Measurements from ENCODE around the gene SH3RF1. TPM values are rescaled to one million over a fixed set of nuclear protein-coding genes. Genes with fewer than 3 reads are reported as not detected.

The SH3RF1 gene
- total and polyA plus RNA-seq, 4 donors, result 1.8 to 7.9 (median 3.5) TPM

DNA sequence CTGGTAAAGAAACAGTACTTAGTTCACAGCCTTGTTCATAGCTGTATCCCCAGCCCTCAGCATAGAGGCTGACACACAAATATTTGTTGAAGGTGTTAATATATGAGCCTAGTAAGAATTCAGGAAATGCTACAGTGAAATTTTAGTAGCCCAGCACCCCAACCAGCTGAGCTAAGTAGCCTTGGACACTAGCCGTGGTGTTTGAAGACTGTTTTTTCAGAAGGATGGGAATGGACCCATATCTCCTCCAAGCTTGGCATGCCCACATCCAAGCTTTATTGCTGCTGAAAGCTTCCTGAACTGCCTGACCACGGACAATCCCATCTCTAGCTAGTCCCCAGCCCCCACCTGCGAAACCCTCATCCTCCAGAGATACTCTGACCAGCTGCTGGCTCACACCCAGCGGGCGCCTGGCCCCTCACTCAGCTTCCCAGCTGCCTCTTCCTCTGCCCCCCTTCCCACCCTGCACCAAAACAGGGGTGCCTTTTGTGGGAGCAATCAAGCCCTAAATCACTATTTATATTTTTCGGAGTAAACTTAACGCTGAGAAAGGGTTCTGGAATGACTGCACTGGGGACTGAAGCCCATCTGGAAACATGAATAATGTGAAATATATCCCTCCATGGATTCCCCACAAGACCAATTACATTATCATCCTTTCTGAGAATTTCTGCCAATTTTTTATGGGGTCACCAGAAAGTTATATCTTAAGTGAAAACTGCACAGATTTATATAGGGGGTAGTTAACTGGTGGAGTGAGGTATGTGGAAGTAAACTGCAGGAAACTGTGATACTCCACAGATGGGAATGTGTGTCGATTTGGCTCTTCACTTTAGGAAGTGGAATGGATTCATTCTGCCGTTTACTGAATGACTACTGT, 219.6 kb downstream of the SH3RF1 start:
- Histone ChIP-seq H3K27ac (ENCODE audit: low read depth in 1 of 2, low read length in 2 of 2) (no peak overlapping the region), H3K4me3 (ENCODE audit: low read depth in 1 of 3, low read length in 3 of 3) (no peak overlapping the region), H3K9me3 (ENCODE audit: control insufficient read depth in 4 of 4, low read length in 3 of 4) (no peaks in the 10 kb centered on the region), H3K27me3 (ENCODE audit: control insufficient read depth in 4 of 4, insufficient read depth in 4 of 4, low read length in 3 of 4) (no peaks in the 10 kb centered on the region), H3K4me1 (ENCODE audit: control insufficient read depth in 4 of 4, insufficient read depth in 4 of 4, low read length in 3 of 4) (peaks cover 2 to 11% (median 6%) of the 10 kb centered on the region in 4 donors), H3K9ac (ENCODE audit: low read depth in 1 of 2, low read length in 2 of 2) (no peak overlapping the region), H3K36me3 (ENCODE audit: control insufficient read depth in 4 of 4, insufficient read depth in 3 of 4, low read depth in 1 of 4, low read length in 3 of 4) (no peaks in the 10 kb centered on the region)
- WGBS, result 90% methylated on average over 9 of the region's 9 CpGs
- TF ChIP-seq SP1 (IDR thresholded peaks at IDR 0.05) (no peak), FOXA1 (IDR thresholded peaks at IDR 0.05) (no peak), NR2F2 (IDR thresholded peaks at IDR 0.05) (no peak), RAD21 (IDR thresholded peaks at IDR 0.05) (no peak), YY1 (IDR thresholded peaks at IDR 0.05) (no peak), RXRA (IDR thresholded peaks at IDR 0.05) (no peak), GABPA (IDR thresholded peaks at IDR 0.05 in 1 of 2, conservative IDR thresholded peaks at IDR 0.05 in 1 of 2) (no peak), FOXA2 (IDR thresholded peaks at IDR 0.05) (no peak), TAF1 (conservative IDR thresholded peaks at IDR 0.05) (no peak), EGR1 (IDR thresholded peaks at IDR 0.05; ENCODE audit: low read depth in 2 of 2) (no peak), HNF4A (conservative IDR thresholded peaks at IDR 0.05) (no peak), HNF4G (IDR thresholded peaks at IDR 0.05) (no peak), JUND (IDR thresholded peaks at IDR 0.05) (no peak)
- TF ChIP-seq, protein P1, sequence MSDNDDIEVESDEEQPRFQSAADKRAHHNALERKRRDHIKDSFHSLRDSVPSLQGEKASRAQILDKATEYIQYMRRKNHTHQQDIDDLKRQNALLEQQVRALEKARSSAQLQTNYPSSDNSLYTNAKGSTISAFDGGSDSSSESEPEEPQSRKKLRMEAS (IDR thresholded peaks at IDR 0.05), result no peak
- TF ChIP-seq, protein P2, sequence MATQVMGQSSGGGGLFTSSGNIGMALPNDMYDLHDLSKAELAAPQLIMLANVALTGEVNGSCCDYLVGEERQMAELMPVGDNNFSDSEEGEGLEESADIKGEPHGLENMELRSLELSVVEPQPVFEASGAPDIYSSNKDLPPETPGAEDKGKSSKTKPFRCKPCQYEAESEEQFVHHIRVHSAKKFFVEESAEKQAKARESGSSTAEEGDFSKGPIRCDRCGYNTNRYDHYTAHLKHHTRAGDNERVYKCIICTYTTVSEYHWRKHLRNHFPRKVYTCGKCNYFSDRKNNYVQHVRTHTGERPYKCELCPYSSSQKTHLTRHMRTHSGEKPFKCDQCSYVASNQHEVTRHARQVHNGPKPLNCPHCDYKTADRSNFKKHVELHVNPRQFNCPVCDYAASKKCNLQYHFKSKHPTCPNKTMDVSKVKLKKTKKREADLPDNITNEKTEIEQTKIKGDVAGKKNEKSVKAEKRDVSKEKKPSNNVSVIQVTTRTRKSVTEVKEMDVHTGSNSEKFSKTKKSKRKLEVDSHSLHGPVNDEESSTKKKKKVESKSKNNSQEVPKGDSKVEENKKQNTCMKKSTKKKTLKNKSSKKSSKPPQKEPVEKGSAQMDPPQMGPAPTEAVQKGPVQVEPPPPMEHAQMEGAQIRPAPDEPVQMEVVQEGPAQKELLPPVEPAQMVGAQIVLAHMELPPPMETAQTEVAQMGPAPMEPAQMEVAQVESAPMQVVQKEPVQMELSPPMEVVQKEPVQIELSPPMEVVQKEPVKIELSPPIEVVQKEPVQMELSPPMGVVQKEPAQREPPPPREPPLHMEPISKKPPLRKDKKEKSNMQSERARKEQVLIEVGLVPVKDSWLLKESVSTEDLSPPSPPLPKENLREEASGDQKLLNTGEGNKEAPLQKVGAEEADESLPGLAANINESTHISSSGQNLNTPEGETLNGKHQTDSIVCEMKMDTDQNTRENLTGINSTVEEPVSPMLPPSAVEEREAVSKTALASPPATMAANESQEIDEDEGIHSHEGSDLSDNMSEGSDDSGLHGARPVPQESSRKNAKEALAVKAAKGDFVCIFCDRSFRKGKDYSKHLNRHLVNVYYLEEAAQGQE (IDR thresholded peaks at IDR 0.05), result no peak
- TF ChIP-seq, protein P3, sequence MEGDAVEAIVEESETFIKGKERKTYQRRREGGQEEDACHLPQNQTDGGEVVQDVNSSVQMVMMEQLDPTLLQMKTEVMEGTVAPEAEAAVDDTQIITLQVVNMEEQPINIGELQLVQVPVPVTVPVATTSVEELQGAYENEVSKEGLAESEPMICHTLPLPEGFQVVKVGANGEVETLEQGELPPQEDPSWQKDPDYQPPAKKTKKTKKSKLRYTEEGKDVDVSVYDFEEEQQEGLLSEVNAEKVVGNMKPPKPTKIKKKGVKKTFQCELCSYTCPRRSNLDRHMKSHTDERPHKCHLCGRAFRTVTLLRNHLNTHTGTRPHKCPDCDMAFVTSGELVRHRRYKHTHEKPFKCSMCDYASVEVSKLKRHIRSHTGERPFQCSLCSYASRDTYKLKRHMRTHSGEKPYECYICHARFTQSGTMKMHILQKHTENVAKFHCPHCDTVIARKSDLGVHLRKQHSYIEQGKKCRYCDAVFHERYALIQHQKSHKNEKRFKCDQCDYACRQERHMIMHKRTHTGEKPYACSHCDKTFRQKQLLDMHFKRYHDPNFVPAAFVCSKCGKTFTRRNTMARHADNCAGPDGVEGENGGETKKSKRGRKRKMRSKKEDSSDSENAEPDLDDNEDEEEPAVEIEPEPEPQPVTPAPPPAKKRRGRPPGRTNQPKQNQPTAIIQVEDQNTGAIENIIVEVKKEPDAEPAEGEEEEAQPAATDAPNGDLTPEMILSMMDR (IDR thresholded peaks at IDR 0.05; ENCODE audit: low read depth, low read length, missing input control), result no peak
- TF ChIP-seq, protein P4, sequence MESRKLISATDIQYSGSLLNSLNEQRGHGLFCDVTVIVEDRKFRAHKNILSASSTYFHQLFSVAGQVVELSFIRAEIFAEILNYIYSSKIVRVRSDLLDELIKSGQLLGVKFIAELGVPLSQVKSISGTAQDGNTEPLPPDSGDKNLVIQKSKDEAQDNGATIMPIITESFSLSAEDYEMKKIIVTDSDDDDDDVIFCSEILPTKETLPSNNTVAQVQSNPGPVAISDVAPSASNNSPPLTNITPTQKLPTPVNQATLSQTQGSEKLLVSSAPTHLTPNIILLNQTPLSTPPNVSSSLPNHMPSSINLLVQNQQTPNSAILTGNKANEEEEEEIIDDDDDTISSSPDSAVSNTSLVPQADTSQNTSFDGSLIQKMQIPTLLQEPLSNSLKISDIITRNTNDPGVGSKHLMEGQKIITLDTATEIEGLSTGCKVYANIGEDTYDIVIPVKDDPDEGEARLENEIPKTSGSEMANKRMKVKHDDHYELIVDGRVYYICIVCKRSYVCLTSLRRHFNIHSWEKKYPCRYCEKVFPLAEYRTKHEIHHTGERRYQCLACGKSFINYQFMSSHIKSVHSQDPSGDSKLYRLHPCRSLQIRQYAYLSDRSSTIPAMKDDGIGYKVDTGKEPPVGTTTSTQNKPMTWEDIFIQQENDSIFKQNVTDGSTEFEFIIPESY (IDR thresholded peaks at IDR 0.05), result no peak
- TF ChIP-seq, protein P5, sequence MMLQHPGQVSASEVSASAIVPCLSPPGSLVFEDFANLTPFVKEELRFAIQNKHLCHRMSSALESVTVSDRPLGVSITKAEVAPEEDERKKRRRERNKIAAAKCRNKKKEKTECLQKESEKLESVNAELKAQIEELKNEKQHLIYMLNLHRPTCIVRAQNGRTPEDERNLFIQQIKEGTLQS (IDR thresholded peaks at IDR 0.05), result no peak
- DNase-seq (ENCODE audit: low spot score), result no peak

Measured in liver (tissue), 9 donors.